ENCODE data around the gene ZNF454.

Gene ZNF454

DNA sequence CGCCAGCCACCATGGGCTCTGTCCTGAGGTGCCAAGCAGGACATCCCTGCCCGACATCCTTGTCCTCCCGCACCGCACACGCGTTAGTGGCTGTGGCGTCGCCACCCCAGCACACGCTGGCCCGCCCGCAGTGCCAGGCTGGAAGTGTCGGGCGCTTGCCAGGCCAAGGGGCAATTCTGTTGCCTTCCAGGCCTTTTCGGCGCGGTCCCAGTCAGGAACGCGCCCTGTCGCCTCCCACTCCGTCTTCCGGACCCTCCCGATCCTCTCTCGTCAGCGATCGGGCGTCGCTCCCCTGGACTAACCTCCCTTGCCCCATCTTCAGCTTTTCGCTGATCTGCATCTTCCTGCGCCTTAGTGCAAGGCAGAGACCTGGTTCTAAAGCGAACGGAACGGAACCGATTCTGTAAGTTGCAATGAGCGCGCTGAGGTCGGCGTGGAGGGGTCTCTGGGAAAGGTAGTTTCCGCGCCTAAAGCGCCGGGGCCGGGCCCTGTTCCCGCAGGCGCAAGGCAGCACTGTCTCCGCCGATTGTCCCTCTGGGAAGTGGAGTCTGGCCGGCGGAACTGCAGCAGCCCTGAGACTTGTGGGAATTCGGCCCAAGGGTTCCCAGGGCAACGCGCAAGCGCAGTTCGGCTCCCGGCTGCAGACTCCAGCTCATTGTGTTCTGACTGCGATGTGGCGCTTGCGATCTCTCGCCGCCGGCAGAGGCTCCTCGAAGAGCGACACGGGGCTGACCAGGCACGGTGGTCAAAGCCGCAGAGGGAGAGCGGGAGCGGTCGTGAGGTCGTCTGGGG, at the start of gene ZNF454:
Gene ZNF454, plus strand, starts transcription at position 630 of the 792 bp plus-strand sequence. CDS start 1,594 bp downstream, outside the sequence.
- in situ Hi-C loops (cut with MboI; ENCODE audit: low sequenced_read_pairs): no loop called here

DNA sequence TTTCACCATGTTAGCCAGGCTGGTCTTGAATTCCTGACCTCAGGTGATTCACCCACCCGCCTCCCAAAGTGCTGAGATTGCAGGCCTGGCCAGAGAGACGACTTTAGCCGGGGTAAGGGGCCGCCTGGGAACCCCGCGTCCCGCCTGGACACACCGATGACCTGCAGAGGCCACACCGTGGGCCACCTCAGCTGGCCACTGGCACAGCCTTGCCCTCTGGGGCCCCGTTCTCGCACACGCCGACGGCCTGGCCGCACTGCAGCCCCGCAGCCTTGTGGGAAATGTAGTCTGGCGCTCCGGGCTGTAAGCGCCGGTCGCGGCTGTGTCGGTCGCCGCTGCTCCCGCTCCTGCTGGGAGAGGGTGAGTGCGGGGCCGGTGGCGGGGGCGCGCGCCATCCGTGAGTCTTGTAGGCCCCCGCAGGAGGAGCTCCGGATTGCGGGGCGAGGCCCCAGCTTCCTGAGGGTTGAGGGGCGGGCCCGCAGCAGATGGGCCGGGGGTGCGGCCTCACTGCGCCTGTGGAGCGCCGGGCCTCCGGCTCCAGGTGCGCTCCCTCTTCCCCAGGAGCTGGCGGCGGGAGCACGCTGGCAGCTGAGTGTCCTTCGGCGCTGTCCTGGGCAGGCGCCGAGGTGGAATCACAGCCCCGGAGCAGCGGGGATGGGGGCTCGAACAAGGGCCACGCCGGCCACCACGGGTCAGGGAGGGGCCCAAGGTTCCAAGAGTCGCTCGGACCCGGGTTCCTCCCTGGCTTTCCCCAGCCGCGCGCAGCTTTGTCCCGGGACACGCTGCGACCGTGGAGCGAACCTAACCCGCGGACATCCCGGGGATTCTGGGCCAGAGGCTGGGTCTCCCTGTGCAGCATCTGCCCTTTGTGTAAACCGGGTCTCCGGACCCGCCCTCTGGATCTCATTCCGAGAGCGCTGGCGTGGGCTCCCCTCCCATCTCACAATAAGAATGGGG, 45.1 kb upstream of the ZNF454 start, which contains the start of gene ZFP2:
Gene ZFP2, plus strand, starts transcription at position 299 of the 957 bp plus-strand sequence. CDS start 35,401 bp downstream, outside the sequence.
- in situ Hi-C loops (cut with MboI; ENCODE audit: low sequenced_read_pairs): no loop called here

DNA sequence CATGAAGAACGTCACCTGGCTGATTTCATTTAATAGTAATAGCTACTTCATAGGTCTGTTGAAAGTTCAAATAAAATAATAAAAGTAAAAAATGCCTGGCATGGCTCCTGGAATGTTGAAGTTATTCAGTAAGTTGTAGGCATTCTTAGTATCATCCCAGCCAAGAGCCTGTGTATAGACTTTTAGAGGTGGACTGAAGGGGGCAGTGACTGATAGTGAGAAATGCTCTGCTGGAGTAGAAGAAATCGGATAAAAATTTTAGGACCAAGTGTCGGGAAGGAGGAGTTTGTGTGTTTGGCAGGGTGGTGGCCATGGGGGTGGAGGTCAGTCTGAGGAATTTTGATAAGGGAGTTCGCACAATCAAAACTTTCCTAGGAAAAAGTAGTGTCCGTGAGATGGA, 41.7 kb upstream of the ZNF454 start:
- in situ Hi-C loops (cut with MboI; ENCODE audit: low sequenced_read_pairs): no loop called here

DNA sequence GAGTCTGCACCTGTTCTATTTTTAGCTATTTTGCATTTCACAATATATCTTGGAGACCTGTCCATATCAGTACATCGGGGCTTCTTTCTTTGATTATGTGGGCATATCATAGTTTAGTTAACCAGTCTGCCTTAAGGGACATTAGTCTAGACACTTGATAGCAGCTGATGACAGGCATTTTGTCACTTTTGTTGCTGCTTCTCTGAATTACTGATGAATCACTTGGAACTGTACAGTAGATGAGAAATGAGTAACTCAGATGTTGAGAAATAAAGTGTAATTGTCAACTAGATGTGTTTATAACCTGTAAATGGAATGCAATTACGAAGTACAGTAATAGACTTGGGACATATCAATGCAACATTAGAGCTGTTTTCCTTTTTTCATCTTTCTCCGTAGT, 38.1 kb upstream of the ZNF454 start:
- in situ Hi-C loops (cut with MboI; ENCODE audit: low sequenced_read_pairs): no loop called here

DNA sequence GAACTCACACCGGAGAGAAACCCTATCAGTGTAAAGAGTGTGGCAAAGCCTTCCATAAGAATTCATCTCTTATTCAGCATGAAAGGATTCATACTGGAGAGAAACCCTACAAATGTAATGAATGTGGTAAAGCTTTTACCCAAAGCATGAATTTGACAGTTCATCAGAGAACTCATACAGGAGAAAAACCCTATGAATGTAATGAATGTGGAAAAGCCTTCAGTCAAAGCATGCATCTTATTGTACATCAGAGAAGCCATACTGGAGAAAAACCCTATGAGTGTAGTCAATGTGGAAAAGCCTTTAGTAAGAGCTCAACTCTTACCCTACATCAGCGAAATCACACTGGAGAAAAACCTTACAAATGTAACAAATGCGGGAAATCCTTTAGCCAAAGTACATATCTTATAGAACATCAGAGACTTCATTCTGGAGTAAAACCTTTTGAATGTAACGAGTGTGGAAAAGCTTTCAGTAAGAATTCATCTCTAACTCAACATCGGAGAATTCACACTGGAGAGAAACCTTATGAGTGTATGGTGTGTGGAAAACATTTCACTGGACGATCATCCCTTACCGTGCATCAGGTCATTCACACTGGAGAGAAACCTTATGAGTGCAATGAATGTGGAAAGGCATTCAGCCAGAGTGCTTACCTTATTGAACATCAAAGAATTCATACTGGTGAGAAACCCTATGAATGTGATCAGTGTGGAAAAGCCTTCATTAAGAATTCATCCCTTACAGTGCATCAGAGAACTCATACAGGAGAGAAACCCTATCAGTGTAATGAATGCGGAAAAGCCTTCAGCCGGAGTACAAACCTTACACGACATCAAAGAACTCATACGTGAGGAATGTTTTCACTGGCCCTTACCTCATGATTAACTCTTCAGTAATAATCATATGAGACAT, 8.9 kb upstream of the ZNF454 start:
- in situ Hi-C loops (cut with MboI; ENCODE audit: low sequenced_read_pairs): no loop called here

DNA sequence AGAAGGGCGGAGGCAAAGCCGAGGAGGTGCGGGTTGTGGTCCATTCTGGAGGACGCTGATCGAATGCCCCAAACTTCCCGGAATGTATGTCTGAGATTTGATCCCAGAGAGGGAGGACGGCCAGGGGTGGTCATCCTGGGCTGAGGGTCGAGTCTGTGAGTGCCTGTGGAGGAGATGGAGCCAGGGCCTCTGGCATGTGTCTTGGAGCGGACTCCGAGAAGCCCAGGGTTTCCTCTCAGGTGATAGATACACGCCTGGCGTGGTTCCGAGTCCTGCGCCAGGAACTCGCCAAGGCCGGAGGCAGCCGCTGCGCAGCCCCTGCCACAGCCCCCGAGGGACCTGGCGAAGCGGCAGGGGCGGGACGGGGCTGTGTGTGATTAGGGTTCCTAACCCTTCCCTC, 363 bp downstream of the ZNF454 start:
- in situ Hi-C loops (cut with MboI; ENCODE audit: low sequenced_read_pairs): no loop called here

DNA sequence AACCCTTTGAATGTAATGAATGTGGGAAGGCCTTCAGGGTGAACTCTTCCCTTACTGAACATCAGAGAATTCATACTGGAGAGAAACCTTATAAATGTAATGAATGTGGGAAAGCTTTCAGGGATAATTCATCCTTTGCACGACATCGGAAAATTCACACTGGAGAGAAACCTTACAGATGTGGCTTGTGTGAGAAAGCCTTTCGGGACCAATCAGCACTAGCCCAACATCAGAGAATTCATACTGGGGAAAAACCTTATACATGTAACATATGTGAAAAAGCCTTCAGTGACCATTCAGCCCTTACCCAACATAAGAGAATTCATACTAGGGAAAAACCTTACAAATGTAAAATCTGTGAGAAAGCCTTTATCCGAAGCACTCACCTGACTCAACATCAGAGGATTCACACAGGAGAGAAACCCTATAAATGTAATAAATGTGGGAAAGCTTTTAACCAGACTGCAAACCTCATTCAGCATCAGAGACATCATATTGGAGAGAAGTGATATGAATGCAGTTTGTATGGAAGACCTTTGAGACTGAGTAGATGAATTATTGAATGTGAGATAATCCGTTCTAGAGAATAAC, 24.6 kb downstream of the ZNF454 start:
- in situ Hi-C loops (cut with MboI; ENCODE audit: low sequenced_read_pairs): no loop called here

DNA sequence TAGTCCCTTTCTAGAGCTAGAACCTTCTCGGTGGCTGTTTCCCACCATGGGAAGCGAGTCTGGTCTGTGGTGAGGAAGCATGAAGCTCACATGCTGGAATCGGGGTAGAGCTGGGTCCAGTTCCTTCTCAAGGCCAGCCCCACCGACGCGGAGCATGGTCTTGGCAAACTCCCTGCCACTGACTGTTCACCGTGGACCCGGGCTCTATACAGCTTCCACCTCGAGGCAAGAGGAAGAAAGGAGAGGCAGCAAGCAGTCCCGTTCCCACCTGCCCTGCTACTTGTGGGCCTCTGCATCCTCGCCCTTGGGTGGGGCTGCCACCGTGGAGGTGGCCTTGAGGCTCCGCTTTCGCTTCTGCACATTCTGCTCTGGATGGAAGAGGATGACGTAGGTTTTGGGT, 40.4 kb downstream of the ZNF454 start:
- in situ Hi-C loops (cut with MboI; ENCODE audit: low sequenced_read_pairs): no loop called here

DNA sequence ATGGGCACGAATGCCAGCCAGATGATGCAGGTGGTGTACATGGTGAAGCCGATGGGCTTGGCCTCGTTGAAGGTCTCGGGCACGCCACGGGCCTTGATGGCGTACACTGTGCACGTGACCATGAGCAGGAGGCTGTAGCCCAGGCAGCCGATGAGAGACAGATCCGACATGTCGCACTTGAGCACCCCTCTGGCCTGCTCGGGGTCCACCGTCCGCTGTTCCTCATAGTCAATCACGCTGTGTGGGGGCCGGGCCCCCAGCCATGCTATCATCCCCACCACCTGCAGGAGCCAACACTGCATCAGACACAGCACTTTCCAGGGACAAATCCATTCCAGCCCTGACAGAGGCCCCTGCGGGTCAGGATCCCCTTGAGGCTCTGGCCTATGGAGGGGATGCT, 41.9 kb downstream of the ZNF454 start:
- in situ Hi-C loops (cut with MboI; ENCODE audit: low sequenced_read_pairs): no loop called here

DNA sequence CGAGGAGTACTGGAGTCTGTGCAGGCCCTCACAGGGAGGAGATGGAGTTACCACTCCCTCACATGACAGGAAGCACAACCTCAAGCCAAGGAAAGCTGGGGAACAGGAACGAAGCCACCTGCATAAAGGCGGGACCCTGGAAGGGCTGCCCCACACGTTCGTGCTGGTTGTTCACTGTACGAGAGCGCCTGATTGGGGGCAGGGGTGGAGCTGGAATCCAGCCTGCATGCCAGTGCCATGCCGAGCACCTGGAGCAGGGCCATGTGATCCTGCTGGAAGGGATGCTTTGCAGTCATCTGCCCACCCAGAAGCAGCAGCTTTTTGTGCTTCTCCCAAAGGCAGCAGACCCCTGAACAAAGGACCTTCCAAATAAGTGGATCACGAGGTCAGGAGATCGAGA, 42.7 kb downstream of the ZNF454 start:
- in situ Hi-C loops (cut with MboI; ENCODE audit: low sequenced_read_pairs): no loop called here

DNA sequence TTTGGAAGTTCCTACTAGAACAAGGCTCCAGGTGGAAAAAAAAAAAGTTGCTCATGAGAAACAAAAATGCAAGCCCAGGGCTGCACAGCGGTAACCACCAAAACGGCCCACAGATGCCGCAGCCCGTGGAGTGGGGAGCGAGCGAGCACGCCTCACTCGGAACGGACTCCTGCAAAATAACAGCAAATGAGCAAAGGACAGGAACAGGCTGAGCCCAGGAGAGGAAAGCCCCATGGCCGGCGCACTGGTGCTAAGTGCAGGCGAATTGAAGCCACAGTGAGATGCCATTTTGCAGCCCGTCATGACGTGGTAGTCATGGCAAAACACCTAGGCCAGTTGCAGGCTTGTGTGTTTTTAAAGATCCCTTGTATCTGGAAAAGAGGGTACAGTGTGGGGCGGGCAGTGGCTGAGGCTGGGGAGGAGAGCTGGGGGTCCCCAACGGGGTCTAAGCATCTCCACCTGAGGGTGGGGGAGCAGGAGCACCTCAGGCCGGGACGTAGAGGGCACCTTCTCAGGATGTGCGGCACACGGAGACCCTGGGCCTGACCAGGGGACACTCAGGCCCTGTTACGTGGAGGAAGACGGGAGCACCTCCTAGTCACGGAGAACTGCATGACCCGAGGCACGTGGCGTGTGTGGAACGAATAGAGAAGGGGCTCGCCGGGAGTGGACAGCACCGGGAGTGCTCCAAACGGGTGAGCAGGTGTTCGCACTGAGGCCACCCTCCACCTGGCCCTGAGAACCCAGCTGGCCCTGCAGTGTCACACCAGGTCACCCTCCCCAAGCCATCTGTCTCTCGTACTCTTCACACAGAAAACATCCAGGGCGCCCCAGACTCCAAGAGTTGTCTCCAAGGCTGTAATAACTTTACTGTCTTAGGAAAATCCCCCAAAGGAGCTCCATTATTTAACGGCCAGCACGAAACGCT, 43.4 kb downstream of the ZNF454 start:
- in situ Hi-C loops (cut with MboI; ENCODE audit: low sequenced_read_pairs): no loop called here

DNA sequence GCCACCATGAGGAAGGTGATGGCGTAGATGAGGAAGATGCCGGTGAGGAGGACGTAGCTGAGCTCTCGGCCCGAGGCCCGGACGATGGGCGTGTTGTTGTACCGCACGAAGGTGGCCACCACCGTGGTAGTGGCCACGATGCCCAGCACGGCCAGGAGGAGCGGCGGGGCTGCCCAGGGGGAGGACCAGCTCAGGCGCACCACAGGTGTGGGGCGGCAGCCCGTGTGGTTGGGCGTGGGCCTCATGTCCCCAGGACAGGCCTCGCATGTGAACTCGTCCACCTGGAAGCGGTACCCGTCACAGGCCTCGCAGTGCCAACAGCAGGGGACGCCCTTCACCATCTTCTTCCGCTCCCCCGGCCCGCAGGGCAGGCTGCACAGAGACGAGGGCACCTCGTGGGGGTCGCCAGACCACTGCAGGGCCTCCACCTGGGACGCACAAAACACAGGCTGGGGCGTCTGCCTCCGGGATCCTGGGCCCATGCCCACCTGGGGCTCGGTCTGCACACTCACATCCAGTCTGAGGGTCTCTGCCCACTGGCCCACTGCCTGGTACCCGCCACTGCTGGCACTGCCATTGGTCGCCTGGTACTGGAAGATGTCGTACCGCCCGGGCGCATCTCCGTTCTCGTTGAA, 45.4 kb downstream of the ZNF454 start:
- in situ Hi-C loops (cut with MboI; ENCODE audit: low sequenced_read_pairs): no loop called here

DNA sequence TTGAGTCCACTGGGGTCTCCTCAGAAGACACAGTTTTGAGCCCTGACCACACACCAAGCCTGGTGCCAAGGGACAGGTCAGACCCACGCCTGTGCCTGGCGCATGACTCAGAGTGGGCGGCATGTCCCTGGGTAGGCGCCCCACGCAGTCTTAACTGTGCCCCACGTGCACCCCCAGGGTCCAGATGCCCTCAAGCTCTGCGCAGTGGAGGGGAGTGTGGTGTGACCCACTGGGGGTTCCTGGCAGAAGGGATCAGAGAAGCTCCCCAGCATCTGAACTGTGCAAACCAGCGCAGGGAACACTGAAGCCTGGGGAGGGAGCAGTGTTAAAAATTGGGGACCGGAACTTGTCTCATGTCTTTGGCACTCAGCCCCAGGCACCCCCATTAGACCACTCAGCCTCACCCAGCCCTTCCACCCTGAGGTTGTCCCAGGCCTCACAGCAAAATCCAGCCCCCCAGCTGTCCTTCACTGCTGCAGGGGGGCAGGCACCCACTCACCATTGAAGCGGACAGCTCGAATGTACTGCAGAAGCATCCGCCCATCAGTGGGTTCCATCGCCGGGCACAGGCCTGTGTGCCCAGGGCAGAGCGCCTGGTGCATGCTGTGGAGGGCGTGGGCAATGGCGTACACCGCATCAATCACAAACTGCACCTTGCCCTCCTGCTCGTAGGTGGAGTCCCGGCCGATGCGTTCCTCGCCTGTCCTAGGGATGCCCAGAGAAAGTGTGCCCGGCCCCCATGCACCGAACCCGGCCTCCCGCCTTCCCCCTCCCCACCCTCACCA, 47.6 kb downstream of the ZNF454 start:
- in situ Hi-C loops (cut with MboI; ENCODE audit: low sequenced_read_pairs): no loop called here

DNA sequence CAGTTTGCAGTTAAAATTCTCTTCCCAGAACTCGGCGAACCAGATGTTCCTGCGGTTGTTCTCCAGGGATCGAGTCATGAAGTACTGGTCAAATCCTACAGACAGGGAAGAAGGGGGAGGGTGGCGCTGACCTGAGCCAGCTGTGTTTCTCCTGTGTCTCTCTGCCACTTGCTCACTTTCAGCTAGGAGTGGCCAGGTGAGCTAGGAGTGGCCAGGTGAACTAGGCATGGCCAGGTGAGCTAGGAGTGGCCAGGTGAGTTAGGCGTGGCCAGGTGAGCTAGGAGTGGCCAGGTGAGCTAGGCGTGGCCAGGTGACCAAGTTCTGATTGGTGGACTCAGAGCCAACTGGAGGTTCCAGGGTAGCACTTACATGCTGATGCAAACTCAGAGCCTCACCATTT, 48.3 kb downstream of the ZNF454 start:
- in situ Hi-C loops (cut with MboI; ENCODE audit: low sequenced_read_pairs): no loop called here

DNA sequence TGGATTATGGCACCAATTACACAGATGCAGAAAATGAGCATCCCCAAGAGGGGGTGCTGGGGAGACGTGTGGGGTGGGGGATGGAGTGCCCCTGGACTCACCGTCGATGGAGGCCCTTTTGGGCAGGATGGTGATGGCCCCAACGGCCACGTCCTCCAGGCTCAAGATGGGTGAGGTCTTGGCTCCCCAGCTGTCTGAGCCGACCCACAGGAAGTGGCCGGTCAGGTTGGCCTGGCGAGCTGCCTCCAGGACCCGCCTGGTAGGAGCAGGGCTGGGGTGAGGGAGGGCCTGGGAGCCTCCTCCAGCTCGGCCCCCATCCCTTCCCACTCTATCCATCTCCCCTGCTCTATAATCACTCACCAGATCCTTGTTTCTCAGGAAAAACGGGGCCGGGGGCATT, 49.5 kb downstream of the ZNF454 start:
- in situ Hi-C loops (cut with MboI; ENCODE audit: low sequenced_read_pairs): no loop called here

DNA sequence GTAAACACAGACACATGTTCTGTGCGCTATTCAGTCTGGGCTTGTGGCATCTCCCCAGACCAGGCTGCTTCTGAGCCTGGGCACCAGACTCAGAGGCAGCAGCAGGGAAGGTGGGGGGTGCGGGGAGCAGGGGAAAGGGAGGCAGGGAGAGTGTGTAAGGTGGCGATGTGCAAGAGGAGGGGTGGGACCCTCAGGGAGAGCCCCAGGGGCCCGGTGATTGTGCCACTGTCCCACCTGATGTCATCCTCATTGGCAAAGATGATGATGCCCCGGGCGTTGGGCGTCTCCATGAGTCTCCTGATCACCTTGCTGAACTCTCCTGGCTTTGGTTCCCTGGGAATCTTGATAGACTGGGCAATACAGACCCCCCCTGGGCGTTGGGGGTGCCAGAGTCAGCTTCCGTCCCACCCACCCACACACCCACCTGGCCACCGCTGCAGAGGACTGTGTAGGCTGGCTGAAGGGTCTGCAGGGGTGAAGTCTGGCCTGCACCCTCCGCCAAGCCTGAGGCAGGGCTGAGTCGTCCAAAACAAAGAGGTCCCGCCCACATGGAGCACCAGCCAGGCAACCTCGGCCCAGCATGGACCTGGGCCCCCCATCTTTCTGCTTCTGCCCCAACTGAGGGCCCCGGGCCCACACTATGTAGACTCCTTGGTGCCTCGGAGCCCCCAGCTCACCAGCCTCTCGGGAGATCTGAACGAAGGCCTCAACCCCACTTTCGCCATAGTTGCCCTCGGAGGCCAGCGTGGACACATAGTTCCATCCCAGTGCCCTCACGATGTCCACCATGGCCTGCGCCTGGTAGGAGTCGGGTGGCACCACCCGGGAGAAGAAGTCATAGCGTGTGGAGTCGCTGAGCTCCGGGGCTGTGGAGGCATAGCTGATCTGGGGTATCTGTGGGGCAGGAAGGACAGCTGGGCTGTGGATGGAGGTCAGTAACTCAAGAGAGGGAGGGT, 50.5 kb downstream of the ZNF454 start:
- in situ Hi-C loops (cut with MboI; ENCODE audit: low sequenced_read_pairs): no loop called here
